ENCODE data around the gene ABCA13. TPM values are rescaled to one million over a fixed set of nuclear protein-coding genes. Genes with fewer than 3 reads are reported as not detected.

Gene ABCA13
- total and polyA plus RNA-seq, 2 donors (not counting 3 experiments of a cell fraction or from before 2014, with no cell fraction given): 0.01 to 0.11 TPM

GRCh38 chr7:48511080-48511479, 339.8 kb downstream of the ABCA13 start:
- DNase-seq (ENCODE audit: low read depth, low spot score) (no peak), FAIRE-seq (no peak)
- POLR2A ChIA-PET: no interaction called here
- no peaks in the 10 kb centered on the region for H3K9me1 ChIP-seq (replicated peaks; ENCODE audit: control insufficient read depth, extremely low read depth, insufficient read depth, low read length)
- H3K4me2 ChIP-seq (ENCODE audit: insufficient read depth, low read length): no peak overlapping the region
- BruUV-seq (replicated peaks): no TSS peak
- peaks cover 3% of the 10 kb centered on the region for H3K9me3 ChIP-seq (replicated peaks; ENCODE audit: control insufficient read depth, insufficient read depth, low read length)
- intact Hi-C loops (cut with micrococcal nuclease) (no loop called here), dilution Hi-C loops (cut with MboI; ENCODE audit: extremely low pct_ligation_motif_present, low sequenced_read_pairs) (no loop called here)
- no peak overlapping the region for H3K9ac ChIP-seq (replicated peaks; ENCODE audit: extremely low read depth, insufficient read depth, low read length)
- CTCF ChIA-PET: no interaction called here
- H3K4me1 ChIP-seq (ENCODE audit: control insufficient read depth, extremely low read depth, insufficient read depth, low read length): no peaks in the 10 kb centered on the region
- no peaks in the 10 kb centered on the region for H3K79me2 ChIP-seq (ENCODE audit: control insufficient read depth, insufficient read depth, low read length)
- no peak for TF ChIP-seq JUN (IDR thresholded peaks at IDR 0.05; ENCODE audit: borderline replicate concordance, insufficient read depth, insufficient read length, low read depth)
- no peak for TF ChIP-seq POLR2A (IDR thresholded peaks at IDR 0.05; ENCODE audit: low read depth, low read length)
- no peak for TF ChIP-seq FOS (IDR thresholded peaks at IDR 0.05; ENCODE audit: borderline replicate concordance, insufficient read depth, low read length)
- no peak for TF ChIP-seq MYC (IDR thresholded peaks at IDR 0.05; ENCODE audit: low read depth, low read length)
- TF ChIP-seq MAX (IDR thresholded peaks at IDR 0.05; ENCODE audit: insufficient read depth, insufficient read length): no peak
- TF ChIP-seq CTCF (IDR thresholded peaks at IDR 0.05; ENCODE audit: extremely low read depth in 1 of 2, insufficient read depth in 1 of 2, low read depth in 1 of 2, low read length in 2 of 2): no peak
- TF ChIP-seq POLR2AphosphoS5 (IDR thresholded peaks at IDR 0.05; ENCODE audit: insufficient read depth, low read depth, low read length): no peak
- TF ChIP-seq EZH2 (IDR thresholded peaks at IDR 0.05; ENCODE audit: borderline replicate concordance, low read depth, low read length, severe bottlenecking): no peak
- no peak for TF ChIP-seq GATA2 (IDR thresholded peaks at IDR 0.05; ENCODE audit: insufficient read depth, insufficient read length, low read depth, low read length)
- H3K36me3 ChIP-seq (ENCODE audit: control insufficient read depth in 2 of 2, extremely low read depth in 1 of 2, insufficient read depth in 2 of 2, low read length in 2 of 2): no peaks in the 10 kb centered on the region
- H4K20me1 ChIP-seq (replicated peaks; ENCODE audit: control insufficient read depth, extremely low read depth, insufficient read depth, low read length): no peaks in the 10 kb centered on the region
- no peak overlapping the region for H3K4me3 ChIP-seq (replicated peaks in 1 of 3; ENCODE audit: insufficient read depth in 1 of 3, low read depth in 1 of 3, low read length in 3 of 3)
- H3K27ac ChIP-seq (ENCODE audit: insufficient read depth, low read depth, low read length): no peak overlapping the region
- H3K27me3 ChIP-seq (ENCODE audit: control insufficient read depth in 2 of 2, insufficient read depth in 2 of 2, low read length in 2 of 2): no peaks in the 10 kb centered on the region
- H2AFZ ChIP-seq (ENCODE audit: low read depth, low read length): no peak overlapping the region
